K562 (cell line): ENCODE results near the gene ITGAV. TPM values are rescaled to one million over a fixed set of nuclear protein-coding genes. Genes with fewer than 3 reads are reported as not detected.

Experiments used
- ATAC-seq: fragments of 200-7000 bp; cut with Tn5 transposase; 3 replicates; pipeline ENCODE4 v1.9.1; 2020; ENCODE audit warnings: moderate library complexity
- BruUV-seq: library from RNA; stranded (reverse); fragments of 400-500 nt; replicated peaks from 2 replicates; lab custom pipeline; 2021; lab: Mats Ljungman, UMichigan
- CTCF ChIA-PET: fragments of 300-600 bp; formaldehyde crosslinking; extraction: SDS; loops from one replicate; lab custom pipeline; 2021; ENCODE audit warnings: low intra/inter-chr PET ratio; lab: Yijun Ruan, JAX
- POLR2A ChIA-PET: fragments of 300-600, 350-650 bp; sonication (Branson Sonifier 250); formaldehyde crosslinking; extraction: SDS; loops from one replicate; lab custom pipeline; 2021; ENCODE audit warnings: antibody characterized with exemption, inconsistent platforms; lab: Yijun Ruan, JAX
- DNase-seq, 4 experiments: peaks; one replicate each; pipeline versions ENCODE4 v3.0.0 to v3.0.0-alpha.2; 2011 to 2018; ENCODE audit warnings: low spot score in 3 of 4, mixed read lengths in 3 of 4; ENCODE audit errors: extremely low read depth in 1 of 4
- FAIRE-seq: peaks from 2 replicates; lab custom pipeline; 2011; peaks lifted over from hg19 to GRCh38; lab: Jason Lieb, UNC
- H2AFZ ChIP-seq: 2 replicates; pipeline ENCODE4 v1.6.0; 2011; ENCODE audit warnings: low read depth, low read length, control low read depth, inconsistent platforms
- H3K27ac ChIP-seq: fragments of 200-600 bp; 3 replicates; pipeline ENCODE4 v1.8.0; 2011; ENCODE audit warnings: low read depth, mild to moderate bottlenecking, control low read depth, inconsistent platforms, low read length, moderate library complexity, mixed read lengths; ENCODE audit errors: extremely low read depth
- H3K27me3 ChIP-seq, 2 experiments: fragments of 300-600 bp in 1 of 2; 2 replicates in 1 of 2; 3 replicates in 1 of 2; pipeline versions ENCODE4 v1.6.0 to v1.8.0; 2011; ENCODE audit warnings: inconsistent platforms in 2 of 2, low read length in 2 of 2, mild to moderate bottlenecking in 1 of 2, mixed read lengths in 1 of 2, moderate library complexity in 1 of 2; ENCODE audit not compliant: control insufficient read depth in 2 of 2, insufficient read depth in 2 of 2
- H3K36me3 ChIP-seq: fragments of 300-600 bp; 3 replicates; pipeline ENCODE4 v1.8.0; 2011; ENCODE audit warnings: mild to moderate bottlenecking, low read length, inconsistent platforms; ENCODE audit not compliant: control insufficient read depth, insufficient read depth
- H3K4me1 ChIP-seq, 2 experiments: fragments of 200-600 bp in 1 of 2; replicated peaks in 1 of 2; 2 replicates in 1 of 2; 3 replicates in 1 of 2; pipeline versions ENCODE4 v1.5.1 to v1.8.0; 2011; ENCODE audit warnings: inconsistent platforms in 2 of 2, low read length in 2 of 2, mild to moderate bottlenecking in 1 of 2, mixed read lengths in 1 of 2, moderate library complexity in 1 of 2; ENCODE audit not compliant: control insufficient read depth in 2 of 2, insufficient read depth in 2 of 2
- H3K4me2 ChIP-seq: 2 replicates; pipeline ENCODE4 v1.6.1; 2011; ENCODE audit warnings: low read length, control low read depth, inconsistent platforms, mixed read lengths; ENCODE audit not compliant: insufficient read depth
- H3K4me3 ChIP-seq: fragments of 200-600 bp; sonication (generic), shearing (Covaris generic); 2 replicates; pipeline ENCODE4 v1.5.1; 2016; ENCODE audit warnings: control low read depth, inconsistent platforms
- H3K79me2 ChIP-seq: fragments of 200-600 bp; 3 replicates; pipeline ENCODE4 v1.8.0; 2011; ENCODE audit warnings: low read length, inconsistent platforms; ENCODE audit not compliant: control insufficient read depth, insufficient read depth
- H3K9ac ChIP-seq, 2 experiments: 2 replicates each; pipeline versions ENCODE4 v1.6.0 to v1.6.1; 2011; ENCODE audit warnings: low read depth in 2 of 2, low read length in 2 of 2, control low read depth in 1 of 2, inconsistent platforms in 1 of 2, mild to moderate bottlenecking in 1 of 2, mixed read lengths in 1 of 2; ENCODE audit not compliant: insufficient read depth in 1 of 2
- H3K9me1 ChIP-seq: one replicate; pipeline ENCODE4 v1.6.0; 2011; ENCODE audit warnings: inconsistent platforms, mild to moderate bottlenecking, low read length, moderate library complexity; ENCODE audit not compliant: control insufficient read depth, insufficient read depth
- H3K9me3 ChIP-seq: replicated peaks from 2 replicates; pipeline ENCODE4 v1.5.1; 2011; ENCODE audit warnings: low read depth, low read length, inconsistent platforms; ENCODE audit not compliant: control insufficient read depth, insufficient read depth
- H4K20me1 ChIP-seq: replicated peaks from 2 replicates; pipeline ENCODE4 v1.6.1; 2011; ENCODE audit warnings: low read length, inconsistent platforms, mixed read lengths; ENCODE audit not compliant: control insufficient read depth, insufficient read depth
- ARHGAP35 ChIP-seq: fragments of 450-650 bp; IDR thresholded peaks from 2 replicates; pipeline ENCODE4 v1.6.1; 2018; ENCODE audit not compliant: partially characterized antibody
- CEBPZ ChIP-seq: fragments of 150-350 bp; IDR thresholded peaks from 2 replicates; pipeline ENCODE4 v1.6.1; 2014; ENCODE audit warnings: low read depth, mild to moderate bottlenecking, low read length, borderline replicate concordance
- CHD4 ChIP-seq: fragments of 200-600 bp; sonication (generic); IDR thresholded peaks from 3 replicates; pipeline ENCODE4 v1.6.1; 2012; ENCODE audit warnings: low read depth, mild to moderate bottlenecking, mixed read lengths, low read length, inconsistent platforms; ENCODE audit not compliant: insufficient read depth, insufficient replicate concordance, poor library complexity, severe bottlenecking
- GTF3C2 ChIP-seq: IDR thresholded peaks from 3 replicates; pipeline ENCODE4 v1.6.1; 2011; ENCODE audit warnings: borderline replicate concordance, mild to moderate bottlenecking, moderate library complexity; ENCODE audit not compliant: insufficient read length; ENCODE audit errors: extremely low read depth
- HEY1 ChIP-seq: fragments of 250-450 bp; sonication (Bioruptor Pico); IDR thresholded peaks from 2 replicates; pipeline ENCODE4 v1.5.0; 2020; ENCODE audit warnings: mild to moderate bottlenecking, moderate library complexity, borderline replicate concordance
- MNT ChIP-seq, 2 experiments: fragments of 450-650 bp; conservative IDR thresholded peaks; 2 replicates each; pipeline ENCODE4 v1.6.1; 2017; ENCODE audit warnings: mild to moderate bottlenecking in 2 of 2, moderate library complexity in 2 of 2
- NR4A1 ChIP-seq, 2 experiments: fragments of 250-450 bp in 1 of 2; fragments of 450-650 bp in 1 of 2; sonication (Bioruptor Pico) in 1 of 2; IDR thresholded peaks; 2 replicates each; pipeline versions ENCODE4 v1.4.0 to v1.6.1; 2016 to 2020; ENCODE audit warnings: mild to moderate bottlenecking in 2 of 2, missing compliant biosample characterization in 1 of 2, missing genetic modification characterization in 1 of 2, moderate library complexity in 1 of 2
- RFX1 ChIP-seq: fragments of 450-650 bp; IDR thresholded peaks from 2 replicates; pipeline ENCODE4 v1.6.1; 2016; ENCODE audit warnings: mild to moderate bottlenecking, moderate library complexity
- RUNX1 ChIP-seq: sonication (generic); IDR thresholded peaks from 2 replicates; pipeline ENCODE4 v1.6.1; 2016; ENCODE audit warnings: antibody characterized with exemption, low read depth
- SP1 ChIP-seq: sonication (generic); formaldehyde crosslinking; IDR thresholded peaks from 2 replicates; pipeline ENCODE4 v1.8.1; 2022; ENCODE audit warnings: mild to moderate bottlenecking, missing genetic modification reagents
- ZKSCAN8 ChIP-seq: fragments of 200-800 bp; sonication (Bioruptor generic); IDR thresholded peaks from 2 replicates; pipeline ENCODE4 v1.6.1; 2016; ENCODE audit warnings: missing genetic modification characterization, missing compliant biosample characterization
- ZNF239 ChIP-seq: fragments of 250-450 bp; sonication (Bioruptor Pico); IDR thresholded peaks from 2 replicates; pipeline ENCODE4 v1.4.0; 2020; ENCODE audit warnings: mild to moderate bottlenecking
- ZNF511 ChIP-seq: sonication (generic); formaldehyde crosslinking; IDR thresholded peaks from 2 replicates; pipeline ENCODE4 v1.8.0; 2022; ENCODE audit warnings: mild to moderate bottlenecking, missing genetic modification reagents
- WGBS: fragments of 100-300 bp; shearing (Covaris generic); methylation state at CpG from one replicate; pipeline ENCODE4 v1.1.6; 2016; ENCODE audit warnings: low coverage, mixed read lengths; ENCODE audit not compliant: insufficient coverage; ENCODE audit errors: missing lambda C conversion rate; 5-methylcytosine and 5-hydroxymethylcytosine counted together
- in situ Hi-C: fragments of 300-500 bp; cut with MboI; formaldehyde crosslinking; loops from 4 replicates; pipeline ENCODE4 v1.15.0; 2018; ENCODE audit warnings: inconsistent platforms, mixed read lengths
- intact Hi-C: fragments of 100-400 bp; cut with micrococcal nuclease; formaldehyde crosslinking; loops from 2 replicates; pipeline ENCODE4 v1.14.2; 2022
- polyA plus RNA-seq, 8 experiments: library from polyadenylated mRNA; depleted of rRNA in 4 of 8; stranded (reverse) in 5 of 8; unstranded in 3 of 8; fragments of >200 nt; fragmentation: Nextera tagmentation in 2 of 8; fragmentation: Illumina TruSeq in 1 of 8; extraction: Ambion mirVana in 2 of 8; extraction: Trizol in 1 of 8; gene quantifications; 2 replicates each; pipeline versions ENCODE4 v1.2.1 to v1.2.3, GENCODE V29; 2011 to 2014; ENCODE audit warnings: inconsistent platforms in 1 of 8, missing spikeins in 1 of 8
- total RNA-seq, 7 experiments: library from RNA; depleted of rRNA in 6 of 7; stranded (reverse); fragments of >200 nt in 6 of 7; fragmentation: Illumina TruSeq in 2 of 7; extraction: Trizol in 2 of 7; gene quantifications; 2 replicates each; pipeline versions ENCODE4 v1.2.1 to v1.2.3, GENCODE V29; 2011 to 2021; ENCODE audit warnings: low replicate concordance in 1 of 7

The ITGAV gene
- total and polyA plus RNA-seq, 9 of the 15 experiments (the other 6 are each of a cell fraction or from before 2014, with no cell fraction given) = 3.7 to 17.7 (median 10.7) TPM

GRCh38 chr2:186591506-186591890, 1.6 kb downstream of the ITGAV start:
- Histone ChIP-seq H3K27ac (peak overlapping the region; percentile 78), H3K4me1 (peaks cover 17 to 18% of the 10 kb centered on the region in 2 experiments; a peak in 4 of 5 replicates), H3K79me2 (peaks cover 43% of the 10 kb centered on the region), H3K36me3 (no peaks in the 10 kb centered on the region), H3K9me1 (no peaks in the 10 kb centered on the region), H3K4me3 (peak overlapping the region; percentile 77), H3K9me3 (no peaks in the 10 kb centered on the region), H3K27me3 (no peaks in the 10 kb centered on the region), H3K9ac (peak overlapping the region in 1 of 2 experiments; percentile 76; a peak in 2 of 4 replicates), H2AFZ (peak overlapping the region; percentile 98), H3K4me2 (peak overlapping the region; percentile 92), H4K20me1 (no peaks in the 10 kb centered on the region)
- BruUV-seq = no TSS peak
- intact Hi-C loops (loop anchor here (5.0 to 10.0 kb wide), 2 partner anchors 84 to 953 kb away; no protein-coding TSS in a partner anchor), in situ Hi-C loops (no loop called here)
- DNase-seq (no peak), ATAC-seq (no peak), FAIRE-seq (no peak)
- 4% methylated on average over 3 of the region's 3 CpGs for WGBS
- ChIA-PET POLR2A (no interaction called here), CTCF (no interaction called here)
- TF ChIP-seq ZNF511 (CRISPR knock-in tag) = no peak
- TF ChIP-seq RUNX1 = no peak
- TF ChIP-seq CHD4 = no peak
- no peak for TF ChIP-seq RFX1
- no peak for TF ChIP-seq ARHGAP35
- TF ChIP-seq ZNF239 (CRISPR knock-in tag) = no peak
- peak; percentile 44; the same call in 1 of the 2 replicates for TF ChIP-seq SP1 (CRISPR knock-in tag)
- no peak for TF ChIP-seq HEY1 (CRISPR knock-in tag)
- 0 out of 4 replicates have a peak, but pooled peaks of 1 of the 2 experiments have one; percentile 32 for TF ChIP-seq MNT (conservative IDR thresholded peaks at IDR 0.05)
- no peak for TF ChIP-seq CEBPZ
- no peak for TF ChIP-seq NR4A1 (CRISPR knock-in tag; IDR thresholded peaks at IDR 0.05)
- TF ChIP-seq NR4A1 (tag; IDR thresholded peaks at IDR 0.05) = no peak
- TF ChIP-seq GTF3C2 = no peak
- no peak for TF ChIP-seq ZKSCAN8 (CRISPR knock-in tag)
